Esophagus (tissue), 2 donors: ENCODE measurements around the gene SLC6A16. TPM values are rescaled to one million over a fixed set of nuclear protein-coding genes. Genes with fewer than 3 reads are reported as not detected.

ENCODE experiments used
- H3K27ac ChIP-seq, 2 donors: one replicate each; pipeline ENCODE4 v1.5.1; 2013; ENCODE audit warnings: low read depth in 2 of 2, mild to moderate bottlenecking in 2 of 2, inconsistent platforms in 1 of 2, low read length in 1 of 2, moderate library complexity in 1 of 2
- H3K27me3 ChIP-seq, 2 donors: one replicate each; pipeline ENCODE4 v1.6.1; 2013; ENCODE audit warnings: low read length in 2 of 2, control low read depth in 1 of 2, mild to moderate bottlenecking in 1 of 2; ENCODE audit not compliant: insufficient read depth in 2 of 2, control insufficient read depth in 1 of 2
- H3K36me3 ChIP-seq, 2 donors: one replicate each; pipeline ENCODE4 v1.6.1; 2013; ENCODE audit warnings: low read length in 1 of 2; ENCODE audit not compliant: control insufficient read depth in 2 of 2, insufficient read depth in 2 of 2
- H3K4me1 ChIP-seq, 2 donors: one replicate each; pipeline ENCODE4 v1.6.1; 2013; ENCODE audit warnings: low read length in 1 of 2; ENCODE audit not compliant: control insufficient read depth in 2 of 2, insufficient read depth in 2 of 2
- H3K4me3 ChIP-seq, 2 donors: one replicate each; pipeline ENCODE4 v1.5.1; 2013; ENCODE audit warnings: low read length in 2 of 2, mild to moderate bottlenecking in 2 of 2, low read depth in 1 of 2, moderate library complexity in 1 of 2
- H3K9me3 ChIP-seq, 2 donors: one replicate each; pipeline ENCODE4 v1.6.1; 2013; ENCODE audit warnings: mild to moderate bottlenecking in 2 of 2, low read depth in 1 of 2, low read length in 1 of 2, moderate library complexity in 1 of 2; ENCODE audit not compliant: control insufficient read depth in 2 of 2, insufficient read depth in 1 of 2
- WGBS, 2 donors: extraction: QIAGEN DNeasy Blood & Tissue Kit; methylation state at CpG; one replicate each; pipeline ENCODE4 v1.1.7; 2013; 5-methylcytosine and 5-hydroxymethylcytosine counted together
- polyA plus RNA-seq, 2 donors: library from polyadenylated mRNA; stranded (reverse); fragments of 200-250 nt; gene quantifications; one replicate each; pipeline ENCODE4 v1.2.3, GENCODE V29; 2013
- donor health status: healthy with polysubstance abuse.
- donor health status: Bipolar disorder and iron deficiency.

Gene SLC6A16
- polyA plus RNA-seq, 2 donors: 0.79 to 1.2 TPM

DNA sequence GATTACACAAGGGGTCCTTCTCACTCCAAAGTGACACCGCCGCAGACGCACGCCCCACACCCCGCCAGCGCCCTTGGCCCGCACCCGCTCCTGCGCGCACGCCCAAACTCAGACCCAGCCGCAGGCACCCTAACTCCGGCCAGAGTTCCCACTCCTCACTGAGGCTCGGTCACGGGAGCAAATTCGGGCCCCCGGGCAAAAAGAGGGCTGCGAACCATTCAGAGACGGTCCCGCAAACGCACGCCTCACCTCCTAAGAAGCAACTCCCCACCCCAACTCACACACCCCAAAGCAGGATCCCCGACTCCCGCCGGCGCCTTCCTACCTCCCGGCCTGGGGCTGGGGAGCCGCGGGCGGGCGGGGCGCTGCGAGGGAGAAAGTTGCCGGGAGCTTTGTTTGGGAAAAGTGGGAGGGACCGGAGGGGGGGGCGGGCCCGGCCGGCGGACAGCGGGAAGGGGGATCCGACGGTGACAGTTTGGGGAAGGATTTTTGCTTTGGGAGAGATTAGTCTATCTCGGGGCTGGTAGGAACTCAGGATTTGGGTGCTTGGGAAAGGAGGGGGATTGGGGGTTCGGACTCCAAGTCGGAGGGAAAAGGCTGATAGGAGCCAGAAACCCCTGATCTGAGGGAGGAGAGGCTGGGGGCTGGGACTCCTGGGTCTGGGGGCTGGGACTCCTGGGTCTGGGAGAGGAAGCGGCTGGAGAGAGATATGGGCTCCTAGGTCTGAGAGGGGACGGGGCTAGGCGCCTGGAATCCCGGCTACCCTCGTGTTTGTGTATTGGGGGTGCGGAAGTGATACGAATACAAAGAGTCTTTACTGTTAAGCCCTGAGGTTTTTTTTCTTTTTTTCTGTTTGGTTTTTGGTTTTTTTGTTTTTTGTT is 37.3 kb upstream of the SLC6A16 start, which contains the start of gene TEAD2:
TEAD2 (minus strand) TSS at position 369 of the 881 bp plus-strand sequence. CDS start 2,341 bp downstream, outside the sequence.
- no peaks in the 10 kb centered on the region for H3K9me3 ChIP-seq
- no peaks in the 10 kb centered on the region for H3K27me3 ChIP-seq
- H3K27ac ChIP-seq: peak within 1 kb of the TSS; percentile 79 to 86
- peak within 1 kb of the TSS; percentile 51 to 55 for H3K4me3 ChIP-seq
- H3K4me1 ChIP-seq: peaks cover 0 to 3% of the 10 kb centered on the region in 2 donors
- H3K36me3 ChIP-seq: no peaks in the 10 kb centered on the region
- WGBS, 2 donors: 1% methylated on average over 49 to 52 of the region's 52 CpGs

DNA sequence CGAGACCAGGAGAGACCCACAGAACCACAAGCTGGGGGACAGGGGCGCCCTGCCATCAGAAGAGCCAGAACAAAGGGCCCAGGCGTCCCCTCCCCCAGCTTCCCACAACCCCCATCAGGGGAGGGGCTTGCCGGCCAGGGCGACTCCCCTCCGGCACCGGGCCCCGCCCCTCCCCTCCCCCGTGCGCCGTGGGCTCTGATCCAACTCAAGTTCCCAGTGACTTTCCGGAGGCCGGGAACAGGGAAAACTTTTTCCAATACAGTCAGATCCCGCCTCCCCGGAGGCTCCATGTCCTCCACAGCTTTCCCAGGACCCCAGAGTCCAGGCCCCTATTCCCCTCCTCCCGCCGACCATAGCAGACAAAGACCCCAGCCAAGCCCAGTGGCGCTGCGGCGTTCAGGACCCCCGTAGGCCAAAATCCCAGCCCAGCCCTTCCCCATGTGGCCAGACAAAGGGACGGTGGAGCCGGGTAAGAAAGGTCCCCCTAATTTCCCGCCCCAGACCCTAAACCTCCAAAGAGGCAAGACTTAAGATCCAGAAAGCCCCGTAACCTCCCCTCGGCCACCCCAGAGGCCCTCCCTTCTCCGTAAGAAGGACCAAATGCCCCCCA is 36.6 kb upstream of the SLC6A16 start:
- WGBS, 2 donors: 2 to 8% methylated on average over 18 to 27 of the region's 27 CpGs
- Histone ChIP-seq H3K27me3 (no peaks in the 10 kb centered on the region), H3K4me3 (peak overlapping the region; percentile 51 to 55), H3K36me3 (no peaks in the 10 kb centered on the region), H3K27ac (peak overlapping the region; percentile 79 to 86), H3K9me3 (no peaks in the 10 kb centered on the region), H3K4me1 (peaks cover 2 to 3% of the 10 kb centered on the region in 2 donors)

DNA sequence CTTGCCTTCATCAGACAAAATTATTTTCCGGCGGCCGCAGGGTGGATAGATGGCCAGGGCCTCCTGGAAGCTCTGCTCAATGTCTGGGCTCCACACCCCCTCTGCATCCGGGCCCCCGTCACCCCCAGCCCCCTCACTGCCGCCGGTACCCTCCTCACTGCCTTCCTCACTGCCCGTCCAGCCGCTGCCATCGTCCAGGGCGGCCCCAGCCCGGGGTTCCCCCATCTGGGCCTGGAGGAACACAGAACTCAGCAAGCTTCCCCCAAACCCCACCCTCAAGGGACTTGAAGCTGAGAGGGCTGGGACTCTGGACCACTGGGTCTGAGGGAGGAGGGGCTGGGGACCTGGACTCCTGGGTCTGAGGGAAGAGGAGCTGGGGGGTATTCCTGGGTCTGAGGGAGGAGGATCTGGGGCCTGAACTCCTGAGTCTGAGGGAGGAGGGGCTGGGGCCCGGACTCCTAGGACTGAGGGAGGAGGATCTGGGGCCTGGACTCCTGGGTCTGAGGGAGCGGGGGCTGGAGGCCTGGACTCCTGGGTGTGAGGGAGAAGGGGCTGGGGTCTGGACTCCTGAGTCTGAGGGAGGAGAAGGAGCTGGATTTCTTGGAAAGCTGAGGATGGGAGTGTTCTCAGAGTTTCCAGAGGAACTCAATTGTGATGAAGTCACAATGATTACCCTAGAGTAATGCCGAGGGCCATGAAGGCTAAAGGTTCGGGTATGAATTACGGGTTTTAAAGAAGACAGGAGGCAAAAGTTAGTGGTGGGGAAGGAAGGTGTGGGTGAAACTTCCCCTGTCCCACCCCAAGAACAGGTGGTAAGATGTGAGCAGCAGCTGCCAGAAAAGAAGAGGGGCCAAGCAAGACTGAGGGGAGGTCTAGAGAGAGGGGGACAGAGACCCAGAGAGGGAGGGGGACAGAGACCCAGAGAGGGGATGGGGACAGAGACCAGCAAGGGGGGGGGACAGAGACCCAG is 35.1 kb upstream of the SLC6A16 start:
- Histone ChIP-seq H3K36me3 (no peaks in the 10 kb centered on the region), H3K27ac (peak overlapping the region in 1 of 2 donors; percentile 86), H3K27me3 (no peaks in the 10 kb centered on the region), H3K4me1 (peaks cover 2 to 3% of the 10 kb centered on the region in 2 donors), H3K9me3 (no peaks in the 10 kb centered on the region), H3K4me3 (no peak overlapping the region)
- 73 to 78% methylated on average over 17 of the region's 17 CpGs for WGBS, 2 donors

DNA sequence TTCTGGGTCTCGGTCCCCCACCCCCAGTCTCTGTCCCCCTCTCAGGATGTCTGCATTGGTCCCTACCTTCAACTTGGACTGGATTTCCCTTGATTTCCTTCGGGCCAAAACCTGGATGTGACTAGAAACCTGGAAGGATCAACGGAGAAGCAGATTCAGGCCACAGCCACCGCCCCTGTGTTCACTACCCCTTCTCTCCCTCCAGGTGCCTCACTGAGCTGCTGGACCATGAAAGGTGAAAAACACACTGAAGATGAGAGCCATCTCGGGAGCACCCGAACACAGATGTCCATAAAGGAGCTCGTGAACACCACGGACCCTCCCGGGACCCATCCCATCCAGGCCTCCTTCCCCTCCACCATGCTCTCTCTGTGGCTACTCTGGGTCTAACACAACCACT is 32.2 kb upstream of the SLC6A16 start:
- Histone ChIP-seq H3K4me1 (peaks cover 0 to 2% of the 10 kb centered on the region in 2 donors), H3K9me3 (no peaks in the 10 kb centered on the region), H3K27me3 (no peaks in the 10 kb centered on the region), H3K27ac (no peak overlapping the region), H3K36me3 (peaks cover 0 to 2% of the 10 kb centered on the region in 2 donors), H3K4me3 (no peak overlapping the region)
- WGBS, 2 donors: 76 to 78% methylated on average over 9 of the region's 9 CpGs

DNA sequence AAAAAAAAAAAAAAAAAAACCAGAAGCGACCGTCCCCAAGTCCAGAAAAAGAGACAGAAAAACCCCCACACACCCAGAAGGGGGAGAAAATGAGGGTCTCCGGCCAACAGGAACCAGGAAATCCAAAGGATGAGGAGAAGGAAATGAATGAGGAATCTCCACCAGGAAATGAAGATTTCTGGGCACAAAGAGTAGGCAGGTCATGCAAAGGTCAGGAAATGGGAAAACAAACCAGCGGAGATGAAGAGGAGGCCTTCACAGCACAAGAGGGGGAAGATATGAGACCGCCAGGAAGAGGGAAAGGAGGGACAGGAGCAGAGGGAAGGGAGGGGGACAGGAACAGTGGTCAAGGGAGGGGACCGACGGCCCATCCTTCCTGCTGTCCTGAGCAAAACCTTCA is 31.4 kb upstream of the SLC6A16 start:
- H3K27me3 ChIP-seq: no peaks in the 10 kb centered on the region
- 65 to 70% methylated on average over 7 of the region's 7 CpGs for WGBS, 2 donors
- H3K4me3 ChIP-seq: no peak overlapping the region
- H3K4me1 ChIP-seq: peaks cover 0 to 2% of the 10 kb centered on the region in 2 donors
- H3K9me3 ChIP-seq: no peaks in the 10 kb centered on the region
- H3K27ac ChIP-seq: no peak overlapping the region
- peaks cover 0 to 2% of the 10 kb centered on the region in 2 donors for H3K36me3 ChIP-seq

DNA sequence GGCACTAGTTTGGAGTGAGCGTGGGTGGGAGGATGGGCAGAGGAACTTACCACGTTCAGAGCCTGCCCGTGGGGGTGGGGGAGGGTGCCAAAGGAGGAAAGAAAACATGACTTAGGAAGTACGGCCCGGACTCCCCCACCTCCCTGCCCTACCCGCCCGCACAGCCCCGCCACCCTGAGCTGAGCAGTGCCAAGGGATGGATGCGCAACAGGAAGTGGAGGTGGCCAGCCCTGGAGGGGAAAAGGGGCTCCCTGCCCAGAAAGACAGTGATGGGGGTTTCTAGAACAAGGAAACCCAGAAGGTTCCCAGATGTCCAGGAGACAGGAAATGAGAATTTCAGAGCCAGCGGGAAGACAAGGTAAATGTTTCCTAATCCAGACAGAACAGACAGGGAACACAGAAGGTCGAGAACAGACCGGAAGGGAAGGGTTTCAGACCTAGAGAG is 30.9 kb upstream of the SLC6A16 start:
- Histone ChIP-seq H3K9me3 (no peaks in the 10 kb centered on the region), H3K27me3 (no peaks in the 10 kb centered on the region), H3K36me3 (peaks cover 0 to 5% of the 10 kb centered on the region in 2 donors), H3K4me3 (no peak overlapping the region), H3K4me1 (peaks cover 0 to 2% of the 10 kb centered on the region in 2 donors), H3K27ac (no peak overlapping the region)
- 49 to 52% methylated on average over 11 to 12 of the region's 12 CpGs for WGBS, 2 donors

DNA sequence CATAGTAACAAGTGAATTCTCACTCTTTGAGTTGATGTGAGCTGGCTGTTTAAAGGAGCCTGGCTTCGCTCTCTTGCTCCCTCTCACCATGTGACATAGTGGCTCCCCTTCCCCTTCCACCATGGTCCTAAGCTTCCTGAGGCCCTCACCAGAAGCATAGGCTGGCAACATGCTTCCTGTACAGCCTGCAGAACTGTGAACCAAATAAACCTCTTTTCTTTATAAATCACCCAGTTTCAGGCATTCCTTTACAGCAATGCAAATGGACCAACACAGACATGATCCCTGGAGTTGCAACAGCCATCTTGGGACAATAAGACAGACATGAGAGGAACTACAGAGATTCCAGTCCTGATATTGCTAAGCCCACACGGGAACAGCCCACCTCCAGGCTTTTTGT is 24.6 kb upstream of the SLC6A16 start:
- Histone ChIP-seq H3K9me3 (peaks cover 0 to 2% of the 10 kb centered on the region in 2 donors), H3K4me3 (no peak overlapping the region), H3K36me3 (peaks cover 3 to 7% of the 10 kb centered on the region in 2 donors), H3K27ac (no peak overlapping the region), H3K27me3 (no peaks in the 10 kb centered on the region), H3K4me1 (no peaks in the 10 kb centered on the region)
- 96 to 98% methylated on average over 2 of the region's 2 CpGs for WGBS, 2 donors

DNA sequence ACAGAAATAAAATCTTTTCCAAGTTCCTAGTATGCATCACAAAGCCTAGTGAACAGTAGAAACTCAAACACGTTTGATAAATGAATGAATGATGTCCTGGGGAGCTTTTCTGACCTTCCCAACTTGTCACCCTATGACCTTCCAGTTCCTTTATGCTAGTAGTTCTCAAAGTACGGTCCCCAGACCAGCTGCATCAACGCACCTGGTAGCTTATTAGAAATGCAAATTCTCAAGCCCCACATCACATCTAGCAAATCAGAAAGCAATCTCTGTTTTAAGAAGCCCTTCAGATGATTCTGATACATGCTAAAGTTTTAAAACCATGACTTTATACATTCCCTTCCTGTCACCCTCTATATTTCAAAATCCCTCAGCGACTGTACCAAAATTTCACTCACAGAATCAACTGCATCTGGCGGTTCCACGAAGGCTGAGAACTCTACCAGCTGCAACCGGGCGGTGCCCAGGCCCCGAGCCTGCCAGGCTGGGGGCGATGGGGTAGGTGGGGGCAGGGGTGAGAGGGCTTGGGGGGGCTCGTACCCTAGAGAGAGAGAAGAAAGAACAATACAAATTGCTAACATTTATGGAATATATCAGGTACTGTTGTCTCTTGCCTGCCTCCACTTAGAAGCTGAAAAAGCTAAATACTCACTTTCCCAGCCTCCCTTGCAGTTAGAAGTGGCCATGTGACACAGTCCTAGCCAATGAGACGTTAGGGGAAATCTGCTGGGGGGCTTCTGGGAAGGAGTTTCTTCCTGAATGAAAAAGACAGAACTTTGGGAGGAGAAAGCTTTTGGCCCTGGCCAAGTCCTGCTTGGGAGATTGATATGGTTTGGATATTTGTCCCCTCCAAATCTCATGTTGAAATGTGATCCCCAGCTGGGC is 23.6 kb upstream of the SLC6A16 start:
- H3K9me3 ChIP-seq: peaks cover 0 to 2% of the 10 kb centered on the region in 2 donors
- 77 to 92% methylated on average over 12 of the region's 12 CpGs for WGBS, 2 donors
- H3K4me1 ChIP-seq: no peaks in the 10 kb centered on the region

More for the DNA sequence above, 23.6 kb upstream of the SLC6A16 start:
- Histone ChIP-seq H3K36me3 (peaks cover 3 to 9% of the 10 kb centered on the region in 2 donors), H3K4me3 (no peak overlapping the region), H3K27me3 (no peaks in the 10 kb centered on the region), H3K27ac (no peak overlapping the region)
